Measurements from ENCODE around the gene ASB3. TPM values are rescaled to one million over a fixed set of nuclear protein-coding genes. Genes with fewer than 3 reads are reported as not detected.
"Not testable (repeated sequence)": the region's sequence is repeated elsewhere in the genome, so short reads cannot be mapped to it uniquely, and the experiment has no call there.

The ASB3 gene
- total RNA-seq, 4 donors from 2014 or later = 14.0 to 19.3 (median 16.6) TPM

DNA sequence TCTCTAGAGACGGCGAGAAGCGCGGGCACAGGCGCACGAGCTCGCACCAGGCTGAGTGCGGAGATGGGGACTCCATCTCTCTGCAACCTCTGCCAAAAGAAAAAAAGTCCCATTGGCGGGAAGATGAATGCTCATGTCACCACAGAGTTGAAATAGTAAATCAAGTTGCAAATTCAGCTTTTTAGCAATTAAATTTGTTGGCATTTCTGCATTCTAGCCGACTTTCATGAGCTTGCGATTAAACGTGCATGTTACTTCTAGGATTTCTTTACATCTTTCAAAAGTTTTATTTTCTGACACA lies 18.6 kb downstream of the ASB3 start:
- Histone ChIP-seq H3K4me1 (peaks cover 0 to 22% (median 5%) of the 10 kb centered on the region in 3 donors), H3K36me3 (peaks cover 0 to 3% of the 10 kb centered on the region in 2 donors), H3K27me3 (no peaks in the 10 kb centered on the region), H3K9me3 (no peaks in the 10 kb centered on the region), H3K4me3 (peak overlapping the region; percentile 82 to 89), H3K27ac (peak overlapping the region; percentile 59 to 86 (median 78))
- no peak for ATAC-seq
- WGBS, 2 donors (ENCODE audit: low coverage in 1 of 2) = 2 to 4% methylated on average over 5 to 11 of the region's 12 CpGs
- TF ChIP-seq POLR2A (IDR thresholded peaks at IDR 0.05) (no peak), POLR2AphosphoS5 (IDR thresholded peaks at IDR 0.05) (no peak)

DNA sequence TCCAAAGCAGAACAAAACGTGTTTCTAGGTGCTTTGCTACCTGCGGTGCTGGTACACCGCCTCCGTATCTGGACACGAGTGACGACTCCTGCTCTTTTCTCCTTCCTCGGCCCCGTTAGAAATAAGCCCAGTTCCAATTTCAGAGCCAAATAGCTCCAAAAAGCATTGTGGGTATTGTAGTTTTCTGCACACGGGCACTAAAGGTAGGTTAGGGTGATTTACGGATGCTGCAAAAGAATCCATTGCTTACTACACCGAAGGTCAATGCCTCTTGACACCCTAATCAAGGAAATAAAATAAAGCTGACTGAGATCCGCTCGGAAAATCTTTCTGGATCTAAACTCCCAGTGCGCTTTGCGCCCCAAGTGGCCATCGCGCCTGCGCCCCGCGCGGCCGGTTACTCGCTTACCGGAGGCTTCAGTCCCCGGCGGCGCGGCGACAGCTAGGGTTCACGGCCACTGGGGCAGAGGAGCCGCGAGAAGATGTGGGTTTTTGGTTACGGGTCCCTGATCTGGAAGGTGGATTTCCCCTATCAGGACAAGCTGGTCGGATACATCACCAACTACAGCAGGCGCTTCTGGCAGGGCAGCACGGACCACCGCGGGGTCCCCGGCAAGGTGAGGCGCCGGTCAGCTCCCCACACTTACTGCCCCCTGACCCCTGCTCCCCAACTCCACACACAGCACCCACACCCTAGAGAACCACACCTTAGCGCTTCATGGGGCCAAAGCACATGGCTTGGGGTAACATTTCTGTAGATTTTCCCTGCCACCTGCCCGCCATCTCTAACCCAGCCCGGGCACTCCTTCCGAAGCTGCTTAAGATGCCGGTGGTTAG lies 19.1 kb downstream of the ASB3 start, which contains the start of gene CHAC2:
TSS of gene CHAC2 (plus strand) at position 400 of the 837 bp plus-strand sequence. CDS start at position 483, 83 bp downstream.
- peak; percentile 92 for ATAC-seq
- TF ChIP-seq, protein P1, sequence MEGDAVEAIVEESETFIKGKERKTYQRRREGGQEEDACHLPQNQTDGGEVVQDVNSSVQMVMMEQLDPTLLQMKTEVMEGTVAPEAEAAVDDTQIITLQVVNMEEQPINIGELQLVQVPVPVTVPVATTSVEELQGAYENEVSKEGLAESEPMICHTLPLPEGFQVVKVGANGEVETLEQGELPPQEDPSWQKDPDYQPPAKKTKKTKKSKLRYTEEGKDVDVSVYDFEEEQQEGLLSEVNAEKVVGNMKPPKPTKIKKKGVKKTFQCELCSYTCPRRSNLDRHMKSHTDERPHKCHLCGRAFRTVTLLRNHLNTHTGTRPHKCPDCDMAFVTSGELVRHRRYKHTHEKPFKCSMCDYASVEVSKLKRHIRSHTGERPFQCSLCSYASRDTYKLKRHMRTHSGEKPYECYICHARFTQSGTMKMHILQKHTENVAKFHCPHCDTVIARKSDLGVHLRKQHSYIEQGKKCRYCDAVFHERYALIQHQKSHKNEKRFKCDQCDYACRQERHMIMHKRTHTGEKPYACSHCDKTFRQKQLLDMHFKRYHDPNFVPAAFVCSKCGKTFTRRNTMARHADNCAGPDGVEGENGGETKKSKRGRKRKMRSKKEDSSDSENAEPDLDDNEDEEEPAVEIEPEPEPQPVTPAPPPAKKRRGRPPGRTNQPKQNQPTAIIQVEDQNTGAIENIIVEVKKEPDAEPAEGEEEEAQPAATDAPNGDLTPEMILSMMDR (IDR thresholded peaks at IDR 0.05) = peak; percentile 37 to 58 (median 46)
- no peak for TF ChIP-seq EP300 (IDR thresholded peaks at IDR 0.05)
- TF ChIP-seq POLR2A (IDR thresholded peaks at IDR 0.05) = peak in 1 of 2 donors; percentile 19
- TF ChIP-seq POLR2AphosphoS5 (IDR thresholded peaks at IDR 0.05) = peak; percentile 39
- WGBS, 2 donors (ENCODE audit: low coverage in 1 of 2) = 0 to 3% methylated on average over 14 to 16 of the region's 46 CpGs
- H3K4me1 ChIP-seq = peaks cover 0 to 22% (median 5%) of the 10 kb centered on the region in 3 donors
- H3K27me3 ChIP-seq = no peaks in the 10 kb centered on the region
- peak within 1 kb of the TSS; percentile 59 to 86 (median 78) for H3K27ac ChIP-seq
- peaks cover 0 to 9% of the 10 kb centered on the region in 2 donors for H3K36me3 ChIP-seq
- peak within 1 kb of the TSS; percentile 82 to 89 for H3K4me3 ChIP-seq
- no peaks in the 10 kb centered on the region for H3K9me3 ChIP-seq

DNA sequence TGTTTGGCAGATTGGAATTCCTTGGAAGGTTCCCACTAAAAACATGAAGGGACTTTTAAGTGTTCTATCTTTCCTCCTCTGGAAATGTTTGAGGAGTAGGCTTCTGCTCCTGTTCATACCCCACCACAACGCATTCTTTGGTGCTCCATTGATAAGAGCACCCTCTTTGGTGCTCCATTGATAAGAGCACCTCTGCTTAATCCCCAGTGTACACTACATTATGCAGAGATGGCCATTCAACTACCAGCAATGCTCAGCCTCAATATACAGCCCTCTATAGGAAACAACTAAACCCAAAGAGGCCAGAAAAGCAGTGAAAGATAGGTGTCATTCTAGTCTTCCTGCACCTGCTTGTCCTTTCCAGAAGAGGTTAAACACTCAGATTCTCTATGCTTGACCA lies 21.0 kb downstream of the ASB3 start:
- Histone ChIP-seq H3K36me3 (peaks cover 0 to 15% of the 10 kb centered on the region in 2 donors), H3K4me3 (no peak overlapping the region), H3K27ac (no peak overlapping the region), H3K27me3 (no peaks in the 10 kb centered on the region), H3K4me1 (peaks cover 0 to 22% (median 5%) of the 10 kb centered on the region in 3 donors), H3K9me3 (no peaks in the 10 kb centered on the region)
- WGBS, 2 donors (ENCODE audit: low coverage in 1 of 2) = 83 to 100% methylated on average over 1 of the region's 1 CpG
- ATAC-seq = no peak
- TF ChIP-seq POLR2AphosphoS5 (IDR thresholded peaks at IDR 0.05) = no peak
- TF ChIP-seq EP300 (IDR thresholded peaks at IDR 0.05) = no peak
- no peak for TF ChIP-seq POLR2A (IDR thresholded peaks at IDR 0.05)
- TF ChIP-seq, protein P1 (IDR thresholded peaks at IDR 0.05) = no peak

DNA sequence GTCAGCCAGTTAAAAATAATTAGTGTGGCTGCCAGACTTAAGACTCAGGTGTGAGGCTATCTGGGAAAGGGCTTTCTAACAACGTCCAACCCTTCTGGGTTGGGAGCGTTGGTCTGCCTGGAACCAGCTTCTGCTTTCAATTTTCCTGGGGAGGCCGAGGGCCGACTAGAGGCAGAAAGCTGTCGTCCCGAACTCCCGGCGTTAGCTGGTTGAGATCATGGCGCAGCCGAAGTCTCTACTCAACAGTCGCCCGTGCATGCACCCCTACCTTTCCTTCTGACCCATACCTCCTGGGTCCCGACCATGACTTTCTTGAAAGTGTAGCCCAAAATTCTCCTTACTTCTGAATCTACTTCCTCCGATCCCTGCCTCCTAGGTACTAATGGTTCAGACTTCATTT lies 29.5 kb downstream of the ASB3 start:
- not testable (repeated sequence) for H3K4me1 ChIP-seq, H3K9me3 ChIP-seq, H3K4me3 ChIP-seq, H3K27me3 ChIP-seq, ATAC-seq, H3K27ac ChIP-seq
- peaks cover 0 to 25% of the 10 kb centered on the region in 2 donors for H3K36me3 ChIP-seq
- 98 to 100% methylated on average over 1 to 9 of the region's 14 CpGs for WGBS, 2 donors (ENCODE audit: low coverage in 1 of 2)

DNA sequence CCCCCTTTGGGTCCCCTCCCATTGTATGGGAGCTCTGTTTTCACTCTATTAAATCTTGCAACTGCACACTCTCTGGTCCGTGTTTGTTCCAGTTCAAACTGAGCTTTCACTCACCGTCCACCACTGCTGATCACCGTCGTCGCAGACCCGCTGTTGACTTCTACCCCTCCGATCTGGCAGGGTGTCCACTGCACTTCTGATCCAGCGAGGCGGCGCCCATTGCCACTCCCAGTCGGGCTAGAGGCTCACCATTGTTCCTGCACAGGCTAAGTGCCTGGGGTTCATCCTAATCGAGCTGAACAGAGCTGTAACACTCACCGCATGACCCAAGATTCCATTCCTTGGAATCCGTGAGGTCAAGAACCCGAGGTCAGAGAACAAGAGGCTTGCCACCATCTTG lies 30.1 kb downstream of the ASB3 start:
- Histone ChIP-seq H3K27me3 (no peaks in the 10 kb centered on the region), H3K9me3 (peaks cover 0 to 6% (median 0%) of the 10 kb centered on the region in 3 donors), H3K4me3 (no peak overlapping the region), H3K27ac (no peak overlapping the region), H3K36me3 (peaks cover 0 to 24% of the 10 kb centered on the region in 2 donors), H3K4me1 (peaks cover 0 to 5% (median 0%) of the 10 kb centered on the region in 3 donors)
- TF ChIP-seq EP300 (IDR thresholded peaks at IDR 0.05) (no peak), POLR2A (IDR thresholded peaks at IDR 0.05) (no peak), POLR2AphosphoS5 (IDR thresholded peaks at IDR 0.05) (no peak)
- TF ChIP-seq, protein P1 (IDR thresholded peaks at IDR 0.05) = no peak
- no peak for ATAC-seq
- WGBS, 2 donors (ENCODE audit: low coverage in 1 of 2) = 94 to 97% methylated on average over 7 to 11 of the region's 15 CpGs

DNA sequence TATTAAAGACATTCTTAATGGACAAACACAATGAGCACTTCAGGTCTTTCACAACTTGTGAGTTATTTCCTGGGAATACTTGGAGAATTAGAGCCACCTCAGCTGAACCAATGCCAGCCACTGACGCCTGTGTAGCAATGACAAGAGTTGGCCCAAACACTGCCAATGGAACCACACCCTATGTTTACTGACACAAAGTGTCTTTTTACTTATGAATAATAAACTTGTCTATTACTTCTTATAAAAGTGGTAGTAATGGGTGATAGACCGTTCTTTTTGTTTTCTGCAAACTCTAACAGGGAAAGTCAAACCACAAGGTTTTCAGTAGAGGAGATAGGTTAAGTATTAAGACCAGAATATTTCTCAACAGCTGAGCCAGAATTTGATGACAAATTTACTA lies 31.6 kb downstream of the ASB3 start:
- no peak for TF ChIP-seq EP300 (IDR thresholded peaks at IDR 0.05)
- no peak for TF ChIP-seq POLR2AphosphoS5 (IDR thresholded peaks at IDR 0.05)
- TF ChIP-seq POLR2A (IDR thresholded peaks at IDR 0.05) = no peak
- TF ChIP-seq, protein P1 (IDR thresholded peaks at IDR 0.05) = no peak
- 67 to 75% methylated on average over 2 of the region's 2 CpGs for WGBS, 2 donors (ENCODE audit: low coverage in 1 of 2)
- H3K4me1 ChIP-seq = peaks cover 0 to 13% (median 0%) of the 10 kb centered on the region in 3 donors
- ATAC-seq = peak; percentile 69
- H3K36me3 ChIP-seq = peaks cover 0 to 21% of the 10 kb centered on the region in 2 donors
- no peak overlapping the region for H3K27ac ChIP-seq
- H3K4me3 ChIP-seq = no peak overlapping the region
- peaks cover 0 to 6% (median 0%) of the 10 kb centered on the region in 3 donors for H3K9me3 ChIP-seq
- no peaks in the 10 kb centered on the region for H3K27me3 ChIP-seq
